CD4-positive, alpha-beta T cell treated with Interleukin-17A for 4 hours (primary cell): Measurements from ENCODE around the gene GAS1.

Experiments used
- DNase-seq: peaks from one replicate; pipeline ENCODE4 v3.0.0-alpha.2; 2020; ENCODE audit warnings: mixed read lengths

GAS1 gene

DNA sequence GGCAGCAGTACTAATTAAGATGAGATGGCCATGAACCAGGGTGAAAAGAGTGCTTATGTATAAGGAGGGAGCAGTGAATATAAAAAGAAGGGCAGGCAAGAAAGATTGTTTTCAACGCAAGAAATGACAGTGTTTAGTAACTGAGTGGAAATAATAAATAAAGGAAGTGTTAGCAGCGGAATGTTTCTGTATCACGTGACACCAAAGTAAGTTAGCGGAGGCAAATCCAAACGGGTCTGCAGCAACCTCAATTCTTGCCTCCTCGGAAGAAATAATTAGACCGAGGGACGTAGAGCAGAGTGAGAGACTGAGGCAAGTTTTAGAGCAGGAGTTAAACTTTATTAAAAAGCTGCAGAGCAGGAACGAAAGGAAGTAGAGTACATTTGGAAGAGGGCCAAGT, 15.4 kb upstream of the GAS1 start:
- no peak for DNase-seq

- DNase-seq: no peak
Measured at GRCh38 chr9:86960938-86961337, 13.6 kb upstream of the GAS1 start.

DNA sequence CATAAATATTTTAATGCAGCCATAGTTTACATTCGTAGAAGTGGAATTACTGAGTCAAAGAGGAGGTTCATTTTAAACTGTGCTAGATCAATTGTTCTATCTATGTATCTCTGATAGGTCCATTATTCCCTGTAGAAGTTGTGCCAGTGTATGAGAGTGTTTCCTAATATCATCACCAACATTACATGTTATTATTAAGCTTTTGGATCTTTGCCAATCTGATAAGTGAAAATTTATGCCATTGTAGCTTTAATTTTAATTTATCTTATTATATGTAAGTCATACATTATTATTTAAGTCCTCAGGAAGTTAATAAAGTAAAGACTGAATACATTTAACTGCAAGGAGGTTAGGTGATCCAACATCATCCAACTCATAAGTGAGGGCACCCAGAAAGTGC, 10.9 kb upstream of the GAS1 start:
- DNase-seq: no peak

DNA sequence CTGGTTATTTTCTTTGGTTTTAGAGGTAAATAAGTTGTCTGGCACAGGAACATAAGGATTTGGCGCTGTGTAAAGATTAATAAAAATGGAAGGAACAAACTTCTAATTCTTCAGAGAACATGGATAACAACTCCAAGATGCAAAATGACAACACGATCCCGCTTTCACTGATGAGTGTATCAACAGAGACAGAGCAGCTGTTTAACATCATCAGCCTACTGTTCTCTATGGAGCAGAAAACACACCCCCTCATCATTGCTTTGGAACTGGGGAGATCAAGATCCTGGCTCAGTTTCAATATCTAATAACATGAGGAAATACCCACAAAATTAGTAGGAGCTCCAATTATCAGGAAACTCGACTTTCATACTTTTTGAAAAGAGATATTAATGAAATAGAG, 8.3 kb upstream of the GAS1 start:
- no peak for DNase-seq

DNA sequence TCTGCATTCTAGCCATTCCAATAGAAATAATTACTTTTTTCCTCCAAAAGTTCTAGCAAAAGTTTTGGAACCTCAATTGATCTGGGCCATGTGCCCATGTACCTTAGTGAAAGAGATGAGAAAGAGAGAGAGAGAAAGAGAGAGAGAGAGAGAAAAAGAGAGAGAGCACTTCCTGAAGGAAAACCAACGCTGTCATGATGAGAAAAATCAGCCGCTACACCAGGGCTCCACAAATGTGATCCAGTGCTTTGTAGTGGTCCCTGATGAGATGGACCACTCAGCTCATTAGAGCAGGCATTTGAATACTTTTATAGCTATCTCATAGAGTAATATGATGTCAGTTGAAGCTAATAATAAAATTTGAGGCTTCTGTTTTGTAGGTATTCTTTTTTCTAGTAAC, 7.7 kb upstream of the GAS1 start:
- DNase-seq: no peak

DNA sequence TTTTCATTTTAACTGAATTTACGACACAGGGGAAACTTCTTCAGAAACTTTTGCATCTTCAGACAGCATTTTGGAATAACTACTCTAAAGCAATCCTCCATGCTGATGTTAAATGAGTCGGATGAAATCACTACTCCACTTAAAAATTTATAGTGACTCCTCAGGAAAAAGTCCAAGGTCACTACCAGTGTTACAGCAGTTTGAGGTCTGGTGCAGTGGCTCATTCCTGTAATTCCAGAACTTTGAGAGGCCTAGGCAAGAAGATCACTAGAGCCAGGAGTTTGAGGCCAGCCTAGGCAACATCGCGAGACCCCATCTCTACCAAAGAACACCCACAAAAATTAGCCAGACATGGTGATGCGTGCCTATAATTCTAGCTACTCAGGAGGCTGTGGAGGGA, 5.9 kb upstream of the GAS1 start:
- no peak for DNase-seq

DNA sequence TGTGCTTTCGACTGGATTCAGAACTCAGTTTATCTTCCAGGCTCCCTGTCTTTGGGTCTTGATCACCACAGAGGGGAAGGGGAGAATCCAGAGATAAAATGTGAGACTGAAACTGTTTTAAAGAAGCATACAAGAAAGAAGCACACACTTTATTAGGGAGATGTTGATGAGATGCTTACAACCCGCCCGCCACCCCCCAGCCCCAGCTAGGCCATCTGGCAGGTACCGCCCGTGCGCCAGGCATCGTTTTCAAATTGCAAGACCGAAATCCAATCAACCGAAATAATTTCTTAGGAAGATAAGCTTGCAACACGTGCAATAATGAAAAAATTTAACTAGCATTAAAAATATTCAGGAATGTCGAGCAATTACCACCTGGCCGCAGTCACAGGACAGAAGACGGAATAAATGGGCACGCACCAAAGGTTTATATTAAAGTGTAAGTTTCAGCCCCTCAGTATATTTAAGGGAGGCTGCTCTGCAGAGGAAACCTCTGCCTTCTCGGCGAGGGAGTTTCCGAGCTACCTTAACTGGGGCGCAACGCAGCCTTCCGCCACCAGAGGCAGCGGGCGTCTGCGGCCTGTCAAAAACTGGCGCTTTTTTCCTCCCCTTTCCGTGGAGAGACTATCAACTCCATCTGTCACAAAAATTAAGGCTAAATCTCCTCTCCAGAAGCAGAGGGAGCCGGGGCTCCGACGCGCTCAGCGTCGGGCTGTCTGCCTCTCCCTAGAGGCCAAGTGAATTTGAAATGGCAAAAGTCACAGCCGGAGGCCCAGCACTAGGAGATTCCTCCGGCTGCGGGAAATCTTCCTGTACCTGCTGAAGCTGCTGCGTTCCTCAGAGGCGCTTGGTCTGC, 996 bp upstream of the GAS1 start:
- DNase-seq: peak; percentile 75

- peak; percentile 70 for DNase-seq
Measured at GRCh38 chr9:86946201-86947145, 833 bp downstream of the GAS1 start.

- no peak for DNase-seq
Measured at GRCh38 chr9:86945728-86946200, 1.5 kb downstream of the GAS1 start.

GRCh38 chr9:86944796-86945727, 2.2 kb downstream of the GAS1 start:
- DNase-seq: no peak

DNA sequence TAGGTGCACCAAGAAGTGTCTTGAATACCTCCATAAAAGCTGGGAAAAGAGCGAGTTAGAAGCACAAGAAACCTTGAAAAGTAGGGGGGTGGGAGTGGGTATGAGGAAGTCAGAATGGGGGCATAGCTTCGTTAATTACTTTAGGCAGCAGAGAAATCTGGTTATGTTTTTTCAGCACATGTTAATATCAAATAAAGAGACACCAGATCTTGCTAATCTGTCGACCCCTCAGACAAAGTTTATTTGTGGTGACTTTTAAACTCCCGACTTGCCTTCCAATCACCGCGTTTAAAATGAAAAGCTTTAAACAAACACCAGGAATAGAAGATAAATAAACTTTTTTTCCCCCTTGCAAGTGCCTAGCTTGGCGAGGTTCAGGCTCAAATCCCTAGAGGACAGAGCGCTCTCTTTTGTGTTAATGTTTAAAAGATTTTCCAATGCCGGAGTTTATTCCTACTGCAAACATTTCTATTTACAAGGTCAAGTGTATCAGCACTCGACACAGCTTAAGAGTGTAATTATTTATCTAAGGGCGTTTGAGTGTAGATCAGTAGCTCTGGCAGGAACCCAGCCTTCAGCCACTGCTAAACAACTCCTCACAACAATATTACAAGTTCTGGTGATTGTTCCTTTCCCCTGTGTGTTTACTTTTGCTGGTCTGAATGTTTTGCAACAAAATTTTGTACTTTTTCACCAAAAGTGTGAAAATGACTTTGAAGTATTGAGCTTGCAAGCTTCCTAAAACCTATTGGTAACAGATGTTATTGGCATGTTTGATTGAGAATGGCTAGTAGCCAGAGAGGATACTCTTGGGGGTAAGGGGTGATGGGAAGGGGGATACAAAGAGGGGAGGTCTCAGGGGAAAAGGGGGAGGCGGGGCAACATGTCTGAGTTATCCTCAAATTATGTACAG, 3.8 kb downstream of the GAS1 start:
- DNase-seq: no peak

DNA sequence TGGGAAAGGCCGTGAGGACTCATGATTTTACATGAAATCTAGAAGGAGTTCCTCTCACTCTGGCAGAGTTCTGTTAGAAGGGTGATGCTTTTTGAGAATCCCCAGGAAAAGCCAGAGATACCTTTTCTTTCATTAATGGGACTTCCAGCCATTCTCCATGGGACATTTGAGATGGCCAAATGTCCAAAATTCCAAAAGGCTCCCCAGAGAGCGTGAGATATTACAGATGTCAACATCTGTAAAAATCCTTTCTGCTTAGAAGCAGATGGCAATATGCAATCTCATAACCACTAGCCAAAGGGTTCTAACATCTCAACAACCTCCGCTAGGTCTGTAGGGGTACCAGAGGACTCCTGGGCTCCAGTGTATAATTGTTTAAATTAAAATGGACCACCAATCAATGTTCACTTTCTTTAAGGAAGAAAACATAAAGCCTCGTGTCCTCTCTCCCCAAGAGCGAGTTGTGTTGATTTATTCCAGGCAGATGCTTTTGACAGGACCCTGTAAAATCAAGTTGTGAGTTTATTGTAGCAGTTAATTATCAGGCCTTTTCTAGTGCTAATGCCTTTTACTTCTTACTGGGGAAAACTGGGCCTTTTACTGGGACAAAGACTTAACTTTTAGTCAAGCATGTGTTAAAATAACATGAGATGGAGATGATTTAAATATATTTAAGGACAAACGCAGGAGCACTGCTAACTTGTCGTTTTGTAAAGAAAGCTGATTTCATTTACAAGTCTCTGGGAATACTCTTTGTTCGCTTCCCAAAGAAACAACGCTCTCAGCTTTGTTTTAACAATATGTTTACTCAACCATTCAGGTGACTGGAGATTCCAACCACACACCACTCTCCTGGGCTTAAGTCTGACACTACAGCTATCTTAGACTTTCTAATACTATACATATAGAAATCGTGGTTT, 4.8 kb downstream of the GAS1 start:
- DNase-seq: no peak

GRCh38 chr9:86941197-86941596, 6.1 kb downstream of the GAS1 start:
- DNase-seq: no peak

- no peak for DNase-seq
Measured at GRCh38 chr9:86940774-86941173, 6.5 kb downstream of the GAS1 start.

DNA sequence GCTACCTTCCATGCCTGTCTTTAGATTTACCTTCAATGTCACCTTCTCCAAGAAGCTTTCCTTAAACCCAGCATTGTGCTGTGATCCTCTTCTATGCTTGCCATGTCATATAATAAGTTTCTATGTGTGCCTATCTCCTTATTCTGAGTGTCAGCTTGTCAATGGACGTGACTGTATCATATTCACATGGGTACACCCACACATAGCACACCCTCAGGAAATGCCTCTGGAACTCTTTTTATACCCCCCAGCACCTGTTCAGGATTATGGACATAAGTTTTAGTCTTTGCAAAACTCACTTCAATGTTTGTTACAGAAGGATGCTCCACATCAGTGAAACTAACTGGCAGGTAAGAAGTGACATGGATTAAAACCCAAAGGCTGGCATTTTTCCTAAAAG, 7.4 kb downstream of the GAS1 start:
- DNase-seq: no peak

DNA sequence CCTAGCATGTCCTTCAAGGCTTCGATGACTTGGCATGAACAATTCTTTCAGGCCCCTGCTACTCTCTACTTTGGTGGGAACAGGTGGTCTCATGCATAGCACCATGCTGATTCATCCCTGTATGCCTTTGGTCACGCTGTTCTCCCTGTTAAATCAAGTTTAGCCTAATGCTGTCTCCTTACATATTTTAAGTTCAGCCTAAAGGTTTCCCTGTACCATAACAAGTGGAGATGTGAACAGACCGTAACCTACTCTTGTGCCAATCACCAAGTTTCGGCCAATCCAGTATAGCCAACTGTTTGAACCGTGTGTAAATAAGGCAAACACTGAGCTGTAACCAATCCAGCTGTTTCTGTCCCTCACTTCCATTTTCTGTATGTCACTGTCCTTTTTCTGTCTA, 8.0 kb downstream of the GAS1 start:
- no peak for DNase-seq

- no peak for DNase-seq
Measured at GRCh38 chr9:86938780-86939179, 8.5 kb downstream of the GAS1 start.

GRCh38 chr9:86926145-86926544, 21.2 kb downstream of the GAS1 start:
- DNase-seq: no peak

DNA sequence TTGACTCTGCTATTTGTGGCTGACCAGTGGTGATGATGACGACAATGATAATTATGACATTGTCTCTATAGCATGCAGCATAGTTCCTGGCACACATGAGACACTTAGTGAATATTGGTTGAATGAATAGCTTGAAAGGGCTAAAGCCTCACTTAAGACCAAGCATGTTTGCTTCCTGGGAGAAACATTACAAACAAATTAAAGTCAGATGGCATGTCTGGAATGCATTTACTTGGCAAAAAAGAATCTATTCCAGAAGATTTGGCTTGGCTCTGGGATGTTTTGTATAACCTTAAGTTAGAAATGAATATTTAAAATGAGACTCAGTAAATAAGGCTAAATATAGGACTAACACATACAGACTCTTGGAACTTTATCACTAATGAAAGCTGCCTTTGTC, 21.6 kb downstream of the GAS1 start:
- no peak for DNase-seq

GRCh38 chr9:86924206-86924605, 23.1 kb downstream of the GAS1 start:
- no peak for DNase-seq
